ENCODE measurements around the gene LCE2C.
"Not testable (repeated sequence)": the region's sequence is repeated elsewhere in the genome, so short reads cannot be mapped to it uniquely, and the experiment has no call there.

LCE2C gene, protein sequence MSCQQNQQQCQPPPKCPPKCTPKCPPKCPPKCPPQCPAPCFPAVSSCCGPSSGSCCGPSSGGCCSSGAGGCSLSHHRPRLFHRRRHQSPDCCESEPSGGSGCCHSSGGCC

DNA sequence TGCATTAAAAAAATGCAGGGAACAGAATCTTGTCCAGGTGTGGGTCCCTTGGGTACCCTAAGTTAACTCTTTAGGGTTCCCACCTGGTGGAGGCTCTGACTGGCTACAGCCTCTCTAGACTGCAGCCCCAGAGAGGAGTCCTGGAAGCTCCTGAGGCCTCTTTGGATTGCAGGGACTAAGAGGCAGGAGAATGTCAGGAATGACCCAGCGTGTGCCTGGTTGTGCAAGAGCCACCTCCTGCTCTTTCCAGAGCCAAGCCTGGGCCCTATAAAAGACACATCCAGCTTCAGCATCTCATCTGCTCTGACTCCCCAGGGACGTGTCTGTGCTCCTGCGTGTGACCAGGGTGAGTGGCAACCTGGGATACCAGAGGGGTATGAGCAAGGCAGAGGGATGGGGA is at the start of gene LCE2C:
TSS of gene LCE2C (plus strand) at position 297 of the 400 bp plus-strand sequence. CDS start 737 bp downstream, outside the sequence.
- DNase-seq = not testable (repeated sequence)

- DNase-seq = no peak
Observed at GRCh38 chr1:152626744-152627143, 48.3 kb upstream of the LCE2C start.

- no peak for DNase-seq
Observed at GRCh38 chr1:152630596-152630995, 44.5 kb upstream of the LCE2C start.

- no peak for DNase-seq
Observed at GRCh38 chr1:152640351-152640750, 34.7 kb upstream of the LCE2C start.

GRCh38 chr1:152643945-152644344 is 31.1 kb upstream of the LCE2C start:
- DNase-seq = no peak

GRCh38 chr1:152645146-152645545 is 29.9 kb upstream of the LCE2C start:
- DNase-seq = no peak

- DNase-seq = no peak
Observed at GRCh38 chr1:152646656-152647055, 28.4 kb upstream of the LCE2C start.

GRCh38 chr1:152654110-152654509 is 21.0 kb upstream of the LCE2C start:
- peak; percentile 34 for DNase-seq

- no peak for DNase-seq
Observed at GRCh38 chr1:152656459-152656858, 18.6 kb upstream of the LCE2C start.

DNA sequence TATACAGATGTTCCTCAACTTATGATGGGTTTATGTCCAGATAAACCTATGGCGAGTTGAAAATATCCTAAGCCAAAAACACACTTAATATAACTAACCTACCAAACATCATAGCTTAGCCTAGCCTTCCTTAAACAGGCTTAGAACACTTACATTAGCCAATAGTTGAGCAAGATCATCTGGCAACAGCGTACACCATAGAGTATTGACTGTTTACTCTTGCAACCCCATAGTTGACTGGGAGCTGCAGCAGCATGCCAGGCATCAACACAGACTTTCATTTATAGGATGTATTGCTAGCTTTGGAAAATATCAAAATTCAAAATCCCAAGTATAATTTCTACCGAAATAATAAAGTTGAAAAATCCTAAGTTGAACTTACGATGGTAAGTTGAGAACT is 17.4 kb upstream of the LCE2C start:
- no peak for DNase-seq

GRCh38 chr1:152658649-152659048 is 16.4 kb upstream of the LCE2C start:
- DNase-seq = no peak

- DNase-seq = no peak
Observed at GRCh38 chr1:152663098-152663497, 12.0 kb upstream of the LCE2C start, which contains the start of gene LCE2D. TSS of gene LCE2D (plus strand) at chr1:152663380. CDS start at chr1:152664106, 726 bp downstream.

DNA sequence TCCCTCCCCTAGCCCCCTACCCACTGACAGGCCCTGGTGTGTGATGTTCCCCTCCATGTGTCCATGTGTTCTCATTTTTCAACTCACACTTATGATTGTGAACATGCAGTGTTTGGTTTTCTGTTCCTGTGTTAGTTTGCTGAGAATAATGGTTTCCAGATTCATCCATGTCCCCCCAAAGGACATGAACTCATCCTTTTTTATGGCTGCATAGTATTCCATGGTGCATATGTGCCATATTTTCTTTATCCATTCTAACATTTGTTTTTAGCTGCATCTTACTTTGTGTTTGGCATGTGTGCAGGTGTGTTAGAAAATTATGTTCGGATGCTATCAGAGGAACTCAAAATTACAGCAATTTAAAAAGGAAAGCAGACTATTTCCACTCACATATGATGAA is 8.9 kb upstream of the LCE2C start:
- not testable (repeated sequence) for DNase-seq

DNA sequence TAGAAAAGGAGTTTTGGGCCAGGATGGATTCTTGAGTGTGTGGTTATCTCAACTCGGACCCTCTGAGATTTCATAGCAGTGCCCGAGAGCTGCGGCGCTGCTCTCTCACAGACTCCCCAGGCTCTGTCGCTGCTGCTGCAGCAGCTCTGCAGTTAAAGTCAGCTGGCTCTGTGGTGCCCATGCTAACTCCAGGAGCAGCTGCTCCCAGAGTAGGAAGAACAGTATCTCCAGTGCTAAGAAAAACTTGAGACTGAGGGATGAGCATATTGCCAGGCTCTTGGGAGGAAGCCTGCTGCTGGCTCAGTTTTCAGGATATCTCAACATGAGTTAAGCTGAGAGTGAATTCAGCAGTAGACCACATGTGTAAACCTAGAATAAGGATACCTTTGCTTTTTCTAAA is 7.4 kb upstream of the LCE2C start:
- no peak for DNase-seq

DNA sequence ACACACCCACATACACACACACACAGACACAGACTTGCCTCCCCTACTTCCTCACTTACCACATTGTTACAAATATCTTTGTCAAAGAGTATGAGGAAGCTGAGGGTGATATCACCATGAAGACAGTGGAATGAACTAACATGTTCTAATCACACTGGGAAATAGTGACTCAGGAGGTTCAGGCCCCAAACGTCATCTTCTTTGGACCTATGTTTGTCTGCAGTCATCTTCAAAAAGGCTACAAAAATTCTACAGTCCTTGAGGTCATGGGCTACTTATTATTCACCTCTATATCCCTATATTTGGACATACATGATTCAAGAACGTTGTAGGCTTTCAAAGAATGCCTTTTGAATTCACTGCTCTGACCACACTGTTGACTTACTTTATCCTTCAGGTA is 2.1 kb upstream of the LCE2C start:
- DNase-seq = no peak

DNA sequence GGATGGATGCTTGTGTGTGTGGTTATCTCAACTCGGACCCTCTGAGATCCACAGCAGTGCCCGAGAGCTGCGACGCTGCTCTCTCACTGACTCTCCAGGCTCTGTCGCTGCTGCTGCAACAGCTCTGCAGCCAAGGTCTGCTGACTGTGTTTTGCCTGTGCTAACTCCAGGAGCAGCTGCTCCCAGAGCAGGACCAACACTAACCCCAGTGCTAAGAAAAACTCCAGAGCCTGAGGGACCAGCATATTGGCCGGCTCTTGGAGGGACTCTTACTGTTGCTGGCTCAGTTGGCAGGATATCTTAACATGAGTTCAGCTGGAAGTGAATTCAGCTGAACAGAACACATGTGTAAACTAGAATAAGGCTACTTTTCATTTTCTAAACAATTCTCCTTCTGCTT is 4.4 kb downstream of the LCE2C start:
- DNase-seq = no peak

GRCh38 chr1:152681616-152682015 is 6.5 kb downstream of the LCE2C start:
- DNase-seq = no peak

- no peak for DNase-seq
Observed at GRCh38 chr1:152683846-152684245, 8.8 kb downstream of the LCE2C start.

GRCh38 chr1:152685823-152686222 is 10.7 kb downstream of the LCE2C start, which contains the start of gene LCE2B:
TSS of gene LCE2B (plus strand) at chr1:152686123. CDS start at chr1:152686844, 721 bp downstream.
- DNase-seq = not testable (repeated sequence)

- no peak for DNase-seq
Observed at GRCh38 chr1:152697701-152698600, 22.9 kb downstream of the LCE2C start, which contains the start of gene LCE2A. TSS of gene LCE2A (plus strand) at chr1:152698345. CDS start at chr1:152698902, 557 bp downstream.

- no peak for DNase-seq
Observed at GRCh38 chr1:152699746-152700145, 24.7 kb downstream of the LCE2C start.

GRCh38 chr1:152707860-152708259 is 32.8 kb downstream of the LCE2C start, which contains the start of gene LCE4A:
TSS of gene LCE4A (plus strand) at chr1:152708160. CDS start at chr1:152709076, 916 bp downstream.
- DNase-seq = no peak

GRCh38 chr1:152718238-152718637 is 43.2 kb downstream of the LCE2C start:
- no peak for DNase-seq

GRCh38 chr1:152725261-152725660 is 50.2 kb downstream of the LCE2C start:
- no peak for DNase-seq
